ENCODE data around the gene MYCBP. TPM values are rescaled to one million over a fixed set of nuclear protein-coding genes. Genes with fewer than 3 reads are reported as not detected.

MYCBP gene
- total RNA-seq, 6 donors from 2014 or later: 2.8 to 23.7 (median 12.9) TPM

GRCh38 chr1:38819516-38819915 is 53.6 kb downstream of the MYCBP start:
- Histone ChIP-seq H3K4me1 (peaks cover 10 to 22% (median 16%) of the 10 kb centered on the region in 4 donors), H3K4me3 (no peak overlapping the region), H3K27ac (no peak overlapping the region), H3K36me3 (no peaks in the 10 kb centered on the region), H3K9me3 (peaks cover 0 to 9% (median 0%) of the 10 kb centered on the region in 4 donors), H3K27me3 (peaks cover 0 to 35% (median 16%) of the 10 kb centered on the region in 4 donors)
- TF ChIP-seq POLR2A (IDR thresholded peaks at IDR 0.05) (no peak), CTCF (IDR thresholded peaks at IDR 0.05) (no peak), POLR2AphosphoS5 (IDR thresholded peaks at IDR 0.05) (no peak), EP300 (IDR thresholded peaks at IDR 0.05) (no peak)
- no peak for DNase-seq
- WGBS, 2 donors: 72 to 92% methylated on average over 2 of the region's 2 CpGs
- no peak for ATAC-seq (ENCODE audit: low FRiP score in 2 of 2)

GRCh38 chr1:38819040-38819439 is 54.1 kb downstream of the MYCBP start:
- H3K4me3 ChIP-seq: no peak overlapping the region
- peaks cover 0 to 9% (median 0%) of the 10 kb centered on the region in 4 donors for H3K9me3 ChIP-seq
- no peak for DNase-seq
- H3K27me3 ChIP-seq: peaks cover 0 to 35% (median 16%) of the 10 kb centered on the region in 4 donors
- 29 to 30% methylated on average over 10 of the region's 10 CpGs for WGBS, 2 donors
- no peak for TF ChIP-seq CTCF (IDR thresholded peaks at IDR 0.05)
- no peak for TF ChIP-seq POLR2A (IDR thresholded peaks at IDR 0.05)
- no peak for TF ChIP-seq POLR2AphosphoS5 (IDR thresholded peaks at IDR 0.05)
- TF ChIP-seq EP300 (IDR thresholded peaks at IDR 0.05): no peak
- H3K4me1 ChIP-seq: peaks cover 10 to 22% (median 16%) of the 10 kb centered on the region in 4 donors
- no peaks in the 10 kb centered on the region for H3K36me3 ChIP-seq
- no peak for ATAC-seq (ENCODE audit: low FRiP score in 2 of 2)
- no peak overlapping the region for H3K27ac ChIP-seq

GRCh38 chr1:38818175-38818976 is 54.8 kb downstream of the MYCBP start:
- Histone ChIP-seq H3K9me3 (peaks cover 0 to 9% (median 0%) of the 10 kb centered on the region in 4 donors), H3K27ac (no peak overlapping the region), H3K4me3 (peak overlapping the region in 3 of 4 donors; percentile 24 to 45 (median 35)), H3K4me1 (peaks cover 10 to 22% (median 16%) of the 10 kb centered on the region in 4 donors), H3K36me3 (no peaks in the 10 kb centered on the region), H3K27me3 (peaks cover 0 to 35% (median 16%) of the 10 kb centered on the region in 4 donors)
- TF ChIP-seq CTCF (IDR thresholded peaks at IDR 0.05) (peak; percentile 80 to 87 (median 84)), POLR2AphosphoS5 (IDR thresholded peaks at IDR 0.05) (no peak)
- ATAC-seq (ENCODE audit: low FRiP score in 2 of 2) (peak in 1 of 2 donors; percentile 88), DNase-seq (peak; percentile 29 to 92)
- WGBS, 2 donors: 1 to 2% methylated on average over 23 to 41 of the region's 70 CpGs

- H3K4me3 ChIP-seq: peak overlapping the region in 3 of 4 donors; percentile 24 to 45 (median 35)
- 44 to 87% methylated on average over 5 to 33 of the region's 45 CpGs for whole genome bisulfite sequencing, 2 donors
- ATAC-seq (ENCODE audit: low FRiP score in 2 of 2): peak in 1 of 2 donors; percentile 17
These were observed 55.6 kb downstream of the MYCBP start for GRCh38 chr1:38817267-38818174.

More at GRCh38 chr1:38817267-38818174, 55.6 kb downstream of the MYCBP start:
- Histone ChIP-seq H3K27ac (no peak overlapping the region), H3K27me3 (peaks cover 0 to 35% (median 16%) of the 10 kb centered on the region in 4 donors), H3K4me1 (peaks cover 10 to 22% (median 16%) of the 10 kb centered on the region in 4 donors), H3K9me3 (peaks cover 0 to 9% (median 0%) of the 10 kb centered on the region in 4 donors), H3K36me3 (no peaks in the 10 kb centered on the region)
- no peak for TF ChIP-seq CTCF (IDR thresholded peaks at IDR 0.05)
- no peak for TF ChIP-seq EP300 (IDR thresholded peaks at IDR 0.05)
- peak in 1 of 2 donors; percentile 85 for DNase-seq
